ENCODE results near the gene SNAP91.
"Not testable (repeated sequence)": the region's sequence is repeated elsewhere in the genome, so short reads cannot be mapped to it uniquely, and the experiment has no call there.

Gene SNAP91

DNA sequence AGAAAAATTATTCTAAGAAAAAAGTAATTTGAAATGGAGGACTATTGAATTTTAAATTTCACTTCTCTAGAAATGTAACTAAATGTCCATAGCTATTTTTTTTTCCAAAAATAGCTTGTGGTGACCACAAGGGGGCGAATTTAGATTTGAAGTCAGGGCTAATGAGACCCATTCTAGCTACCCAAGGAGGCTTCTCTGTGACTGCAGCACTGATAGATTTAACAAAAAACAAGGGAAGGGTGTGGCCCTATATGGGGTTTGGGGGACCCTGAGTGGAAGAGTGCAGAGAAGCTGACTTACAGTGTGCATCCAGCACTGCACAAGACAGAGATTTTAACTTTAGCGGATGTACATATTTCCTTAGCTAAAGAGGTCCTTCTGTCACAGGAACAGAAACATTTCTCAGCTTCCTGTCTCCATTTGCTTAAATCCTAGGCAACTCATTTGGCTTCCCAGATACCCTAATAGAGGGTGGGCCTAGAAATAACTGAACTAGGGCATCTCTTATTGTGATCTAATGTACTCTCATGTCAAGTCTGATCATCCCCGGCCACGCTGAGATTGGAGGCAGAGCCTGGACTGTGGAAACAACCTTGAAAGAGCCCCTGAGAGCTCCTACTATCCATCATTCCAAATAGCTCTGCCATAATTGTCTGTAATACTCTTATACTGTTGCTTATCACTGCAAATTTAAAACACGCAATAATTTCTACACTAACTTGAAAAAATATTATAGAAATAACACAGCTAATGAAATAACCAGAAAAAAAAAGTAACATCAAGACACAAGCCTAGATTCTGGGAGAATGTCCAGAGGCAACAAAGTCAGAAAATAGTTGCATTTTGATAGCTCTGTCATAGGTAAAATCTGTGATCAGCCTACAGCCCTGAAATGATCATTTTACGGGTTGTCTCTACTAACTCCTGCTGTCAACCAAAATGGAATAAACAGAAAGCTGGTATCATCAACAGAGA, 93.6 kb downstream of the SNAP91 start:
- no peak for DNase-seq

- no peak for DNase-seq
These were observed 95.5 kb downstream of the SNAP91 start for GRCh38 chr6:83613378-83613777.

DNA sequence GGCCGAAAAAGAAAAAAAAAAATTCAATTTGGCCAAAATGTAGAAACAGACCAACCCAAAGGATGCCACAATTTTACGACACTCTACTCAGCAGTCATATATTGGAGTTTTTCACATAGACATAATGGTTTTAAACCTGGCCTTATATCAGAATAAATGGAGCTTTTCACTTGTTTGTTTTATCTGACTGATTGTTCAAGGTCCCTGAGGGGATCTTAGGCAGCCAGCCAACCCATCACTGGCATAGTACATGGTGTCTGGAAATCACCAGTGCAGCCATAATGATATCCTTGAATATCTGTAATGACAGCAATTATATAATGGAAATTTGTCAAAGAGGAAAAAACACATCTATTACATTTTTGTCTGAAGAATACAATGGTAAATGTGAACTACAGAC, 99.7 kb downstream of the SNAP91 start:
- DNase-seq = no peak

DNA sequence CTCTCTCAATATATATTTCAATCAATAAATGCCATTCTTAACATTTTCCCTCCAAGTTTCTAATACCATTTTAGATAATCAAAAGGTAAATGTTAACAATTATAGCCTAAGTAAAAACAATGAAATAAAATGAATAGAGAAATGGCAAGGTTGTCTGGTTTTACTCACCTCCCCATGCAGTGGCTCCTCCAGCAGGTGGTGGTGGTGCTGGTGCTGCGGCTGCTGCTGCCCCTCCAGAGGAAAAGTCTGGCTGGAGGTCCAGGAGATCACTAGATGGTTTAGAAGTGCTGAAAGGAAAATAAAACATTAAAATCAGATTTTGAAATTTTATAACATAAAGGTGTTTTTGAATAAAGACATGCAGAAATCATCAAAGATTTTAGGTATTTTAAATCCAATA, 103.4 kb downstream of the SNAP91 start:
- DNase-seq = no peak

DNA sequence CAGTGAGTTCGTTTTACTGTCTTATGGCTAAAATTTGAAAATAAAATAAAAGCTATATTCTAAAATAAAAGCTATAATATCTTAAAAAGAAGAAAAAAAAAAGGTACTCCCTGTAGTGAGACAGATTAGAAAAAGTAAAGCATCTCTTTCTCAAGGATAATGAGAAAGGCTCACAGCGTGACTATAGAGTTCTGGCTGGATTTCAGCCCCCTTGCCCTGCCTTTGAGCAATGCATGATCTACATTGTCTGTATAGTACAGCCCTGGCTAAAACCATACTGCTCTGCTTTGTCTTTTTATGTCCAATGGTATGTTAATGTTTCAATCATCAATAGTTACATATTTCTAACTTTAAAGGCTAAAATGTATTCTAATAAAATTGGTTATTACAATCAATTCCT, 105.3 kb downstream of the SNAP91 start:
- no peak for DNase-seq

- DNase-seq = no peak
These were observed 107.8 kb downstream of the SNAP91 start for GRCh38 chr6:83601119-83601518.

GRCh38 chr6:83600459-83600858, 108.4 kb downstream of the SNAP91 start:
- DNase-seq = no peak

DNA sequence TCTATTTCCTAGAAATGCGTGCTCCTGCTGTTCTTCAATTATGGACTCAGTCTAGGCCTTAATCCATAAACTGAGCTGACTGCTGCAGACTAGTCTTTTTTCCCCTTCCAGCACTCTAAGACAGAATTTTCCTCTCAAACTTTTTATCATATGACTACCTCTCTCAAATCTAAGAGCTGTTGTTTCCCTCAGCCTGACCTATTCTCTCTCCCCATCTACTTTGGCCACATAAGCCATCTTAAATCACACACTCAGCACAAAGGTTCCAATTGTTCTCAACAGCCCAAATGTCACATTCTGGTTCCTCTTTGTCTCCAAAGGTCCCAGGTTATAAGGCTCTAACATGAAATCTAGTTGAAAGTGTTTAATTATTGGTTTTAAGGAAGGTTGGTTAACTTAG, 111.4 kb downstream of the SNAP91 start:
- DNase-seq = no peak

- DNase-seq = no peak
These were observed 111.8 kb downstream of the SNAP91 start for GRCh38 chr6:83597051-83597450.

DNA sequence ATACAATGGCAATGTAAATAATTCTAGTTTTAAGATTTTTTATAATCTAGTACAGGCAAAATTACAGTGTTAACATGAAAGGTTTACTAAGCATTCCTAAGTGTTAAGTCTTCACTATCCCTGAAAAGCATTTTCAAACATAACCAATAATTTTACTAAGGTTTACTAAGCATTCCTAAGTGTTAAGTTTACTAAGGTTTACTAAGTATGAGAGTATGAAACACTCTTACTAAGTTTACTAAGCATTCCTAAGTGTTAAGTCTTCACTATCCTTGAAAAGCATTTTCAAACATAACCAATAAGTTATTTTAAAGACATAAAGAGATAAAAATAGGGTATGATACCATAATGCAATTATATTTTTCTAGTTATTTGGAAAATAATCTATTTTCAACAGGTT, 114.0 kb downstream of the SNAP91 start:
- no peak for DNase-seq

GRCh38 chr6:83593395-83593785, 115.5 kb downstream of the SNAP91 start:
- no peak for DNase-seq

- no peak for DNase-seq
These were observed 116.0 kb downstream of the SNAP91 start for GRCh38 chr6:83592770-83593394.

- no peak for DNase-seq
These were observed 118.5 kb downstream of the SNAP91 start for GRCh38 chr6:83590416-83590815.

- no peak for DNase-seq
These were observed 119.8 kb downstream of the SNAP91 start for GRCh38 chr6:83589076-83589475.

GRCh38 chr6:83578057-83578456, 130.8 kb downstream of the SNAP91 start:
- no peak for DNase-seq

DNA sequence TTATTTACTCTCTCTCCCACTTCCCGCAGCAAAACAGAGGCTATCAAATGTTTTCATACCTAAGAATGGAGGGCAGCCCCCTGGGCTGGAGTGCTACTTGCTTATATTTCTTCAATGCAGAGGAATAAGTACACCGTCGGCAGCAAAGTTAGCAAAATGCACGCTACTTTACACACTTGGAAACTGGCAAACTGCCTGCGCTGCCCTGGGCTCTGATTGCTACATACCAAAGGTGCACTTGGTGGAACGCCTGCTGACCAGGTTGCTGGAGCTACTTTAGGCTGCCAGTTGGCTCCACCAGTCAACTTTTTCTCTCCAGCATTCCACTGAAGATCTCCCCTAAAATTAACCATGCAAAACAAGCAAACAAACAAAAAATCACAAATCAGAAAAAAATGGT, 134.1 kb downstream of the SNAP91 start:
- DNase-seq = no peak

GRCh38 chr6:83571663-83572185, 137.2 kb downstream of the SNAP91 start:
- DNase-seq = not testable (repeated sequence)

DNA sequence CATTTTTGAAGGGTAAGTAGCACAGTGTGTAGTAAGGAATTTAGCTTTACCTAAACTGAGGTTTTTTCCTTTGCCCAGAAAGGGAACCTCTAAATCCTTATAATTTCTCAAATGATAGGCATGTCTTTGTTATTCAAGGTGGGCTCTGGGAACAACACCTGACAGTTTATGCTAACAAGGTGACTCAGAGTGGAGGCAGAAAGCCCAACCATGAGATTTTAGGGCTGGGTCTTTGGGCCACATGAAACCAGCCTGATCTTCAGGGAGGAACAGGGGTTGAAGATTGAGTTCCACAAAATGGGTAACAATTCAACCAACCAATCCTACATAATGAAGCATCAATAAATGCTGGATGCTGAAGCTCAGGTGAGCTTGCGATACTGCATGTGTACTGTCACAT, 149.9 kb downstream of the SNAP91 start:
- no peak for DNase-seq

- no peak for DNase-seq
These were observed 152.0 kb downstream of the SNAP91 start for GRCh38 chr6:83556871-83557270.

DNA sequence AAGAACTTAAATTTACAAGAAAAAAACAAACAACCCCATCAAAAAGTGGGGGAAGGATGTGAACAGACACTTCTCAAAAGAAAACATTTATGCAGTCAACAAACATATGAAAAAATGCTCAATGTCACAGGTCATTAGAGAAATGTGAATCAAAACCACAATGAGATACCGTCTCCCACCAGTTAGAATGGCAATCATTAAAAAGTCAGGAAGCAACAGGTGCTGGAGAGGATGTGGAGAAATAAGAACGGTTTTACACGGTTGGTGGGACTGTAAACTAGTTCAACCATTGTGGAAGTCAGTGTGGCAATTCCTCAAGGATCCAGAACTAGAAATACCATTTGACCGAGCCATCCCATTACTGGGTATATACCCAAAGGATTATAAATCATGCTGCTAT, 157.2 kb downstream of the SNAP91 start:
- DNase-seq = not testable (repeated sequence)

DNA sequence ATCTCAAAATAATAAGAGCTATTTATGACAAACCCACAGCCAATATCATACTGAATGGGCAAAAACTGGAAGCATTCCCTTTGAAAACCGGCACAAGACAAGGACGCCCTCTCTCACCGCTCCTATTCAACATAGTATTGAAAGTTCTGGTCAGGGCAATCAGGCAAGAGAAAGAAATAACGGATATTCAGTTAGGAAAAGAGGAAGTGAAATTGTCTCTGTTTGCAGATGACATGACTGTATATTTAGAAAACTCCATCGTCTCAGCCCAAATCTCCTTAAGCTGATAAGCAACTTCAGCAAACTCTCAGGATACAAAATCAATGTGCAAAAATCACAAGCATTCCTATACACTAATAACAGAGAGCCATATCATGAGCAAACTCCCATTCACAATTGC, 158.4 kb downstream of the SNAP91 start:
- not testable (repeated sequence) for DNase-seq

DNA sequence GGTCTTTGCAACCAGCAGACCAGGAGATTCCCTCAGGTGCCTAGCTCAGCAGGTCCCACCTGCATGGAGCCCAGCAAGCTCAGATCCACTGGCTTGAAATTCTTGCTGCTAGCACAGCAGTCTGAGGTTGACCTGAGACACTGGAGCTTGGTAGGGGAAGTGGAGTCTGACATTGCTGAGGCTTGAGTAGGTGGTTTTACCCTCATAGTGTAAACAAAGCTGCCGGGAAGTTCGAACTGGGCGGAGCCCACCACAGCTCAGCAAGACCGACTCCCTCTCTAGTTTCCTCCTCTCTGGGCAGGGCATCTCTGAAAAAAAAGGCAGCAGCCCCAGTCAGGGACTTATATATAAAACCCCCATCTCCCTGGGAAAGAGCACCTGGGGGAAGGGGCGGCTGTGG, 162.3 kb downstream of the SNAP91 start:
- DNase-seq = no peak

GRCh38 chr6:83539678-83540077, 169.2 kb downstream of the SNAP91 start:
- DNase-seq = no peak

Data from activated CD4-positive, alpha-beta T cell treated with anti-CD3 and anti-CD28 coated beads, Interleukin-2, amount 50 U/mL, for 48 hours (primary cell).